HG03442 (cell line): Measurements from ENCODE around the gene MRPL52.
"Not testable (repeated sequence)": the region's sequence is repeated elsewhere in the genome, so short reads cannot be mapped to it uniquely, and the experiment has no call there.

Experiments used
- ATAC-seq: cut with Tn5 transposase; IDR thresholded peaks from one replicate; pipeline ENCODE4 v1.9.1; 2021; ENCODE audit warnings: mild to moderate bottlenecking, moderate library complexity; ENCODE audit not compliant: unreplicated experiment

Gene MRPL52

GRCh38 chr14:22852599-22852939 lies 22.9 kb downstream of the MRPL52 start:
- ATAC-seq: no peak

DNA sequence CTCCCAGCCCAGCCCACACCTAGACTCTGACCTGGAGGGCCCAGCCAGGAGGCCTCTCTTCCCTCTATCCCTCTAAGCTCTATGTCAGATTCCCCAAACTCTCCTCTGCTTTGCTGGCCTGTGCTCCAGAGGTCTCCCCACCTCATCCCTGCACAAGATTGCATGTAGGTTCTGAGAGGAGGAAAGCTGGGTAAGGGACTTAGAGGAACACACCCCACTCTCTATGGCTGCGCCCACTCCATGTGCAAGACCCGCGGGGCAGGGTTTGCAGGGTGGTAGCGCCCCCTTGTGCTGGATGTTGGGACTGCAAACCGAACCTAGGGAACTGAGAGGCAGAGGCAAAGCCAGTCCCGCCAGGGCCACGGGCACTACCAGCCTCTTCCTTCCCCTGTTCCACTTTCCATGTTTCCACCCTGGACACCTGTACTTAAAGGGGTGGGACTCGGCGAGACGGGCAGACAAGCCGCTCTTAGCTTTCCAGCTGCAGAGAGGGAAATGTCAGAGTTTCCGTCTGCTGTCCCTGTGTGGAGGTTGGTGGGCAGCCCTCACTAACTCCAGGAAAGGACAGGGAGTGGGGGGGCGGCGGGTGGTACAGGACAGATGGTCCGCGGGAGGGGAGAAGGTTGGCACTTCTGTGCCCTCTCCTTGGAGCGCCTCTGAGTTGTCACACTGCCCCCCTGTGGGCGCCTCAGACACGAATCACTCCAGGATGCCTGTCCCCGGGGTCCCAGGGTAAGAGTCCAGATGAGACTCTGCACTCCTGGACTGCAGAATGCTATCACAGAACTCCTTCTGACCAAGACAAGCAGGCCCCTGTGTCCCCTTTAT lies 23.5 kb downstream of the MRPL52 start:
- ATAC-seq: peak; percentile 63

- ATAC-seq: not testable (repeated sequence)
Measured at GRCh38 chr14:22854296-22854695, 24.6 kb downstream of the MRPL52 start.

DNA sequence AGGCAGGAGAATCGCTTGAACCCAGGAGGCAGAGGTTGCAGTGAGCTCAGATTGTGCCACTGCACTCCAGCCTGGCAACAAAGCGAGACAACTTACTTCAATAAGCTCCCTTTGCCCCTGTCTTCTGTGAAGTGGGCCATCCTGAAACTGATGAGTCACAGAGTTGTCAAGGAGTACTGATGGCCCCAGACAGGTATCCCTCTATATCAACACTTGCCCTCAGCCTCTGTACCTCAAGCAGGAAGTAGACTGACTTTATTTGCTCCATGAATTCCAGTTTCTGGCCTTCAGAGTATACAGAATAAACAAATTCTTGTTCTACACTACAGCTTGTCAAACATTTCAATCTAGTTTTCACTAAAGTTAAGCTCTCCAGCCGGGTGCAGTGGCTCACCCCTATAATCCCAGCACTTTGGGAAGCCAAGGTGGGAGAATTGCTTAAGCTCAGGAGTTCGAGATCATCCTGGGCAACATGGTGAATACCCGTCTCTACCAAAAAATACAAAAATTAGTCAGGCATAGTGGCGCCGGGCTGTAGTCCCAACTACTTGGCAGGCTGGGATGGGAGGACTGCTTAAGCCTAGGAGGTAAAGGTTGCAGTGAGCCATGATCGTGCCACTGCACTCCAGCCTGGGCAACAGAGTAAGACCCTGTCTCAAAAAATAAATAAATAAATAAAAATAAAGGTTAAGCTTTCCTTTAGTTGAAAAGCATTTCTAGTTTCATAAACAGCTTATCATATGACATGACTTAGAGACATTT lies 25.5 kb downstream of the MRPL52 start:
- no peak for ATAC-seq

GRCh38 chr14:22856428-22856827 lies 26.7 kb downstream of the MRPL52 start:
- no peak for ATAC-seq

GRCh38 chr14:22860377-22860776 lies 30.7 kb downstream of the MRPL52 start:
- not testable (repeated sequence) for ATAC-seq

DNA sequence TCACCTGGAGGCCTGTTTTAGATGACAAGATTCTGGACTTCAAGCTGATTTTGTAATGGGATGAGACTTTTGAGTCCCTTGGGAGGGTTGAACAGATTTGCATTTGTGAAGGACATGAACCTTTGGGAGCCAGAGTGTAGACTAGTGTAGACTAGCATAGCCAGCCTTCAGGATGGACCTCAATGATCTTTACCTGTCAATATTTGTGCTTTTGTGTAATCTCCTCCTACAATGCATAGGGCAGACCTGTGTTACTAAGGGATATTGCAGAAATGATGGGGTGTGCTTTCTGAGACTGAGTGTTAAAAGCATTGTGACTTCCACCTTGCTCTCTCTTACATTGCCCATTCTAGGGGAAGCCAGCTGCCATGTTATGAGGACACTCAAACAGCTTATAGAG lies 32.0 kb downstream of the MRPL52 start:
- ATAC-seq: no peak

DNA sequence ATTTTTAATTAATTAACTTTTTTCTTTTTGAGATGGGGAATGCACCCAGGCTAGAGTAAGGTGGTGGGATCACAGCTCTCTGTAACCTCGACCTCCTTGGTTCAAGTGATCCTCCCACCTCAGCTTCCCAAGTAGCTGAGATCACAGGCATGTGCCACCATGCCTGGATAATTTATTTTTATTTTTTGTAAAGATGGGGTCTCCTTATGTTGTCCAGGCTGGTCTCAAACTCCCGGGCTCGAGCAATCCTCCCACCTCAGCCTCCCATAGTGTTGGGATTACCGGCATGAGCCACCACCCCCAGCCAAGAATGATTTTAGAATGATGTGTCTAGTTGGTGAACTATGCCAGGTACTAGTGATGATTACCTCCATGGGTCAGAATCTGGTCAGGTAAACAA lies 35.3 kb downstream of the MRPL52 start:
- no peak for ATAC-seq

- no peak for ATAC-seq
Measured at GRCh38 chr14:22865424-22866405, 36.0 kb downstream of the MRPL52 start.

DNA sequence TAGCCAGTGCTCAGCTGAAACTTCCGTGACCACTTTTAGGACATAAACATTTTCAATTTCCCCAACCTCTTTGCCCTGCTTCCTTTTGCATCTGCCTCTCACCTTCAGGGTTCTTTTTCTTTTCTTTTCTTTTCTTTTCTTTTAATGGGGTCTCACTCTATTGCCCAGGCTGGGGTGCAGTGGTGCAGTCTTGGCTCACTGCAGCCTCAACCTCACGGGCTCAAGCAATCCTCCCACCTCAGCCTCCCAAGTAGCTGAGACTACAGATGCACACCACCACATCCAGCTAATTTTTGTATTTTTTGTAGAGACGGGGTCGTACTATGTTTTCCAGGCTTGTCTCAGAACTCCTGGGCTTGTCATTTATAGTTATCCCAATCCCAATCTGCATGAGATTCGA lies 37.2 kb downstream of the MRPL52 start:
- ATAC-seq: no peak

DNA sequence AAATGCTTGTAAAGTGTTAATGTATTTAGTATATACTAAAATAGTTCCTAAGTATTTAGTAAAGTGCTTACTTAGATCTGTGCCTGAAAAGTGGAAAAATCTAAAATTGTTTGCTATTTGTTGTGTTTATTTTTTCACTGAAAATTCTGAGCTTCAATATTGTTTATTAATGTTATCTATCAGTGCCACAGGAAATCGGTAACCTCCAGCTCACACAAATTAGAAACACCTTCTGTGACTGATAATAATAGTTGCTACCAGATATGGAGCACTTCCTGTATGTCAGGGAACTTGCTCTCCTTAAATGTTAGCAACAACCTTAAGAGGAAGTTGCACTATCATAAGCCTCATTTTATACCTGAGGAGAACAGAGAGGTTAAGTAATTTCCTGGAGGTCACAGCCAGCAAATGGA lies 41.1 kb downstream of the MRPL52 start:
- peak; percentile 39 for ATAC-seq

GRCh38 chr14:22871224-22872032 lies 41.7 kb downstream of the MRPL52 start, which contains the start of gene LRP10:
Gene LRP10 (plus strand): TSS chr14:22871740. CDS start chr14:22872304, 564 bp downstream.
- ATAC-seq: peak; percentile 75

GRCh38 chr14:22872033-22872832 lies 42.5 kb downstream of the MRPL52 start:
- ATAC-seq: peak; percentile 19

DNA sequence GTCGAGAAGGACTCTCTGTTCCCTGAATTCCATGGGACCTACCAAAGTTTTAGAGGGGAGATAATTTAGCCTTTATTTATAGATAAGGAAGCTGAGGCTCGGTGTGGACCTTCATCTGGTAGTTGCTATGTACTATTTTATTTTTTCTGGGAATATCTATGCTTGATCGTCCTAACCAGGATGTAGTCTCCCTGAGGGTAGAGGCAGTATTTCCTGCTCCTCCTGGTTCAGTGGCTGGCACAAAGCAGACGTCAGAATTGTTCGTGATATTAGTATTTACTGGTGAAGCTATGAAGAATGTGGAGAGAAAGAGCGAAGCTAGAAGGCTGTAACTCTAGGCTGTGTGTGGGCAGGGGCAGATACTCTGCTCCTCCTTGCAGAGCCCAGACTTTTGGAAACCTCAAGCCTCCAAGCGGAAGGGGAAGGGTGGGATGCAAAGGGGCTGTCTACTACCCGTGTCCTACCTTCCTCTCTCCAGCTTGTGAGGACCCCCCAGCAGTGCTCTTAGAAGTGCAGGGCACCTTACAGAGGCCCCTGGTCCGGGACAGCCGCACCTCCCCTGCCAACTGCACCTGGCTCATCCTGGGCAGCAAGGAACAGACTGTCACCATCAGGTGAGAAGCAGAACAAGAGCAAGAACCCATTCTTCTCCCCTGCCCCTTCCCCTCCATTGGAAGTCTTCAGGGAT lies 43.3 kb downstream of the MRPL52 start:
- no peak for ATAC-seq

DNA sequence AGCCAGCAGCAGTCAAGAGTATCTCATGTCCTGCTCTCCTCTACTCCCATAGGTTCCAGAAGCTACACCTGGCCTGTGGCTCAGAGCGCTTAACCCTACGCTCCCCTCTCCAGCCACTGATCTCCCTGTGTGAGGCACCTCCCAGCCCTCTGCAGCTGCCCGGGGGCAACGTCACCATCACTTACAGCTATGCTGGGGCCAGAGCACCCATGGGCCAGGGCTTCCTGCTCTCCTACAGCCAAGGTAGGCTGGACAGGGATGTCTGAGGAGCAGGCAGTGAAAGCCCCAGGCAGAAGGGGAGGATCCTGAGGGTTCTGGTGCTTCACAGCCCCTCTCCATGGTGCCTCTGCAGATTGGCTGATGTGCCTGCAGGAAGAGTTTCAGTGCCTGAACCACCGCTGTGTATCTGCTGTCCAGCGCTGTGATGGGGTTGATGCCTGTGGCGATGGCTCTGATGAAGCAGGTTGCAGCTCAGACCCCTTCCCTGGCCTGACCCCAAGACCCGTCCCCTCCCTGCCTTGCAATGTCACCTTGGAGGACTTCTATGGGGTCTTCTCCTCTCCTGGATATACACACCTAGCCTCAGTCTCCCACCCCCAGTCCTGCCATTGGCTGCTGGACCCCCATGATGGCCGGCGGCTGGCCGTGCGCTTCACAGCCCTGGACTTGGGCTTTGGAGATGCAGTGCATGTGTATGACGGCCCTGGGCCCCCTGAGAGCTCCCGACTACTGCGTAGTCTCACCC lies 45.5 kb downstream of the MRPL52 start:
- ATAC-seq: no peak

DNA sequence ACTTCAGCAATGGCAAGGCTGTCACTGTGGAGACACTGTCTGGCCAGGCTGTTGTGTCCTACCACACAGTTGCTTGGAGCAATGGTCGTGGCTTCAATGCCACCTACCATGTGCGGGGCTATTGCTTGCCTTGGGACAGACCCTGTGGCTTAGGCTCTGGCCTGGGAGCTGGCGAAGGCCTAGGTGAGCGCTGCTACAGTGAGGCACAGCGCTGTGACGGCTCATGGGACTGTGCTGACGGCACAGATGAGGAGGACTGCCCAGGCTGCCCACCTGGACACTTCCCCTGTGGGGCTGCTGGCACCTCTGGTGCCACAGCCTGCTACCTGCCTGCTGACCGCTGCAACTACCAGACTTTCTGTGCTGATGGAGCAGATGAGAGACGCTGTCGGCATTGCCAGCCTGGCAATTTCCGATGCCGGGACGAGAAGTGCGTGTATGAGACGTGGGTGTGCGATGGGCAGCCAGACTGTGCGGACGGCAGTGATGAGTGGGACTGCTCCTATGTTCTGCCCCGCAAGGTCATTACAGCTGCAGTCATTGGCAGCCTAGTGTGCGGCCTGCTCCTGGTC lies 46.1 kb downstream of the MRPL52 start:
- ATAC-seq: no peak

DNA sequence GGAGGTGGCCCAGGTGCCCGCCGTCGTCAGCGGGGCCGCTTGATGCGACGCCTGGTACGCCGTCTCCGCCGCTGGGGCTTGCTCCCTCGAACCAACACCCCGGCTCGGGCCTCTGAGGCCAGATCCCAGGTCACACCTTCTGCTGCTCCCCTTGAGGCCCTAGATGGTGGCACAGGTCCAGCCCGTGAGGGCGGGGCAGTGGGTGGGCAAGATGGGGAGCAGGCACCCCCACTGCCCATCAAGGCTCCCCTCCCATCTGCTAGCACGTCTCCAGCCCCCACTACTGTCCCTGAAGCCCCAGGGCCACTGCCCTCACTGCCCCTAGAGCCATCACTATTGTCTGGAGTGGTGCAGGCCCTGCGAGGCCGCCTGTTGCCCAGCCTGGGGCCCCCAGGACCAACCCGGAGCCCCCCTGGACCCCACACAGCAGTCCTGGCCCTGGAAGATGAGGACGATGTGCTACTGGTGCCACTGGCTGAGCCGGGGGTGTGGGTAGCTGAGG lies 47.4 kb downstream of the MRPL52 start:
- no peak for ATAC-seq
